Activated B cell treated with CpG ODN at 0.5 μM for 24 hours (primary cell): ENCODE results near the gene ST6GALNAC6. TPM values are rescaled to one million over a fixed set of nuclear protein-coding genes. Genes with fewer than 3 reads are reported as not detected.

Experiments used
- ATAC-seq: fragments of 200-7000 bp; cut with Tn5 transposase; one replicate; pipeline ENCODE4 v1.10.0; 2021; ENCODE audit warnings: low read depth, mild to moderate bottlenecking, moderate library complexity
- CTCF ChIA-PET: fragments of 350-600 bp; sonication (Branson Sonifier 250); formaldehyde crosslinking; loops from one replicate; lab custom pipeline; 2021; ENCODE audit warnings: antibody characterized with exemption; lab: Charles Lee
- POLR2A ChIA-PET: fragments of 350-600 bp; sonication (Branson Sonifier 250); formaldehyde crosslinking; loops from one replicate; lab custom pipeline; 2021; ENCODE audit warnings: antibody characterized with exemption; lab: Charles Lee
- DNase-seq: peaks from one replicate; pipeline ENCODE4 v3.0.0; 2022
- H3K27ac Mint-ChIP-seq: one replicate; pipeline ENCODE4 v1.8.0; 2020; ENCODE audit warnings: mixed read lengths
- H3K27me3 Mint-ChIP-seq: one replicate; pipeline ENCODE4 v1.8.0; 2021; ENCODE audit warnings: mixed read lengths
- H3K36me3 Mint-ChIP-seq: one replicate; pipeline ENCODE4 v1.8.0; 2021; ENCODE audit warnings: low read depth, mixed read lengths
- H3K4me1 Mint-ChIP-seq: one replicate; pipeline ENCODE4 v1.8.0; 2021; ENCODE audit warnings: mixed read lengths
- H3K4me3 Mint-ChIP-seq: one replicate; pipeline ENCODE4 v1.8.0; 2020; ENCODE audit warnings: mild to moderate bottlenecking, mixed read lengths
- H3K9me3 Mint-ChIP-seq: one replicate; pipeline ENCODE4 v1.8.0; 2020; ENCODE audit warnings: mixed read lengths
- CTCF ChIP-seq: fragments of 200-600 bp; IDR thresholded peaks from one replicate; pipeline ENCODE4 v1.8.0; 2022; ENCODE audit warnings: antibody characterized with exemption, mild to moderate bottlenecking
- intact Hi-C: fragments of 100-400 bp; cut with micrococcal nuclease; formaldehyde crosslinking; loops from one replicate; pipeline ENCODE4 v1.15.1; 2024
- total RNA-seq: library from RNA; stranded (reverse); gene quantifications from 2 replicates; pipeline ENCODE4 v1.2.3, GENCODE V29; 2022

The ST6GALNAC6 gene
- total RNA-seq, 1 donor from 2014 or later = 47.5 TPM

GRCh38 chr9:127919253-127919815 is 19.9 kb upstream of the ST6GALNAC6 start:
- CTCF ChIA-PET = interaction anchor here (0.6 to 4.2 kb wide), 6 partner anchors 37 to 334 kb away, joined by 3 to 29 read pairs (median 6); partner anchors contain the start of gene TOR2A
- no peak for TF ChIP-seq CTCF
- no peak for ATAC-seq
- H3K27me3 Mint-ChIP-seq = peaks cover 4% of the 10 kb centered on the region
- peak overlapping the region; percentile 95 for H3K27ac Mint-ChIP-seq
- peaks cover 57% of the 10 kb centered on the region for H3K4me1 Mint-ChIP-seq
- POLR2A ChIA-PET = interaction anchor here (0.5 to 12.0 kb wide), 6 partner anchors 17 to 182 kb away, joined by 3 to 457 read pairs (median 4); partner anchors contain the start of gene ST6GALNAC6
- H3K36me3 Mint-ChIP-seq = peaks cover 13% of the 10 kb centered on the region
- DNase-seq = no peak
- intact Hi-C loops = no loop called here
- H3K4me3 Mint-ChIP-seq = no peak overlapping the region
- H3K9me3 Mint-ChIP-seq = no peaks in the 10 kb centered on the region

GRCh38 chr9:127918183-127919107 is 19.0 kb upstream of the ST6GALNAC6 start:
- no peak for ATAC-seq
- DNase-seq = no peak
- intact Hi-C loops = no loop called here
- peak overlapping the region; percentile 85 for H3K4me3 Mint-ChIP-seq
- peaks cover 64% of the 10 kb centered on the region for H3K4me1 Mint-ChIP-seq
- ChIA-PET POLR2A (interaction anchor here (0.5 to 12.0 kb wide), 13 partner anchors 16 to 467 kb away, joined by 3 to 457 read pairs (median 6); partner anchors contain the start of genes CDK9, FPGS, GOLGA2 and LRSAM1), CTCF (interaction anchor here (0.9 to 3.8 kb wide), 6 partner anchors 12 to 333 kb away, joined by 3 to 21 read pairs (median 6); partner anchors contain the start of gene TOR2A)
- no peaks in the 10 kb centered on the region for H3K9me3 Mint-ChIP-seq
- H3K36me3 Mint-ChIP-seq = peaks cover 19% of the 10 kb centered on the region
- peak overlapping the region; percentile 95 for H3K27ac Mint-ChIP-seq
- no peak for TF ChIP-seq CTCF
- no peaks in the 10 kb centered on the region for H3K27me3 Mint-ChIP-seq

- H3K27me3 Mint-ChIP-seq = no peaks in the 10 kb centered on the region
- peaks cover 71% of the 10 kb centered on the region for H3K4me1 Mint-ChIP-seq
- ATAC-seq = peak; percentile 63
- H3K4me3 Mint-ChIP-seq = peak overlapping the region; percentile 85
- H3K9me3 Mint-ChIP-seq = no peaks in the 10 kb centered on the region
- ChIA-PET POLR2A (interaction anchor here (0.7 to 12.0 kb wide), 26 partner anchors 11 to 521 kb away, joined by 3 to 457 read pairs (median 6); partner anchors contain the start of genes CDK9, FPGS, GOLGA2 and LRSAM1), CTCF (interaction anchor here (0.6 to 3.8 kb wide), 10 partner anchors 11 to 332 kb away, joined by 3 to 21 read pairs (median 3); partner anchors contain the start of genes CDK9 and TOR2A)
- H3K36me3 Mint-ChIP-seq = peaks cover 26% of the 10 kb centered on the region
- no peak for TF ChIP-seq CTCF
- intact Hi-C loops = loop anchor here (1.0 to 2.0 kb wide), 13 partner anchors 11 to 692 kb away; partner anchors contain the start of genes DPM2, FPGS, PIP5KL1 and PTRH1
- peak; percentile 70 for DNase-seq
- H3K27ac Mint-ChIP-seq = peak overlapping the region; percentile 95
These were observed 18.2 kb upstream of the ST6GALNAC6 start for GRCh38 chr9:127917603-127918002.

- Mint-ChIP-seq H3K27ac (peak within 1 kb of the TSS; percentile 95), H3K4me1 (peaks cover 74% of the 10 kb centered on the region), H3K9me3 (no peaks in the 10 kb centered on the region), H3K36me3 (peaks cover 32% of the 10 kb centered on the region), H3K4me3 (peak within 1 kb of the TSS; percentile 88), H3K27me3 (no peaks in the 10 kb centered on the region)
- DNase-seq (peak; percentile 94), ATAC-seq (peak; percentile 83)
- CTCF ChIA-PET = interaction anchor here (0.6 to 3.8 kb wide), 10 partner anchors 11 to 327 kb away, joined by 3 to 21 read pairs (median 3); partner anchors contain the start of genes CDK9, ST6GALNAC6 and TOR2A
- intact Hi-C loops = loop anchor here (1.0 to 2.0 kb wide), 13 partner anchors 11 to 692 kb away; partner anchors contain the start of genes DPM2, FPGS, PIP5KL1 and PTRH1
- no peak for TF ChIP-seq CTCF
- POLR2A ChIA-PET = interaction anchor here (0.5 to 12.0 kb wide), 42 partner anchors 9 to 1059 kb away, joined by 3 to 457 read pairs (median 4); partner anchors contain the start of genes CDK9, CFAP157, FPGS and GOLGA2
These were observed 17.5 kb upstream of the ST6GALNAC6 start, which contains the start of gene ST6GALNAC4 for GRCh38 chr9:127916720-127917581. TSS of gene ST6GALNAC4 (minus strand) at chr9:127917041. CDS start at chr9:127916419, 622 bp downstream.
